HepG2 (cell line): Measurements from ENCODE around the gene OR2L13. TPM values are rescaled to one million over a fixed set of nuclear protein-coding genes. Genes with fewer than 3 reads are reported as not detected.

Experiments used
- E2F5 ChIP-seq: sonication (generic); formaldehyde crosslinking; conservative IDR thresholded peaks from 2 replicates; pipeline ENCODE4 v1.4.0; 2020; ENCODE audit warnings: missing genetic modification reagents
- ELF1 ChIP-seq: sonication (generic); formaldehyde crosslinking; IDR thresholded peaks from 2 replicates; pipeline ENCODE4 v1.4.0; 2020; ENCODE audit warnings: missing genetic modification reagents
- PHF5A ChIP-seq: IDR thresholded peaks from one replicate; pipeline ENCODE4 v1.6.1; 2018; ENCODE audit warnings: low read depth, missing genetic modification reagents; ENCODE audit not compliant: unreplicated experiment
- POLR2G ChIP-seq: fragments of 200-400 bp; formaldehyde crosslinking; IDR thresholded peaks from 2 replicates; pipeline ENCODE4 v1.6.1; 2018; ENCODE audit warnings: mild to moderate bottlenecking, low read depth, low read length, moderate library complexity
- RBAK ChIP-seq: sonication (generic); formaldehyde crosslinking; IDR thresholded peaks from 2 replicates; pipeline ENCODE4 v1.5.1; 2020; ENCODE audit warnings: mild to moderate bottlenecking, missing genetic modification reagents
- RELA ChIP-seq: sonication (generic); formaldehyde crosslinking; IDR thresholded peaks from 2 replicates; pipeline ENCODE4 v1.4.0; 2020; ENCODE audit warnings: missing genetic modification reagents
- ZFP36L2 ChIP-seq: sonication (generic); formaldehyde crosslinking; IDR thresholded peaks from 2 replicates; pipeline ENCODE4 v1.4.0; 2020; ENCODE audit warnings: missing genetic modification reagents
- ZNF17 ChIP-seq: sonication (generic); formaldehyde crosslinking; IDR thresholded peaks from 2 replicates; pipeline ENCODE4 v1.5.0; 2020; ENCODE audit warnings: mild to moderate bottlenecking, missing genetic modification reagents
- ZNF550 ChIP-seq: sonication (generic); formaldehyde crosslinking; IDR thresholded peaks from 2 replicates; pipeline ENCODE4 v1.4.0; 2020; ENCODE audit warnings: mild to moderate bottlenecking, missing genetic modification reagents, borderline replicate concordance
- ZNF567 ChIP-seq: sonication (generic); formaldehyde crosslinking; IDR thresholded peaks from 2 replicates; pipeline ENCODE4 v1.8.1; 2023; ENCODE audit warnings: mild to moderate bottlenecking, missing genetic modification reagents, borderline replicate concordance
- polyA plus RNA-seq, 8 experiments: library from polyadenylated mRNA; depleted of rRNA in 3 of 8; stranded (reverse) in 7 of 8; unstranded in 1 of 8; fragments of >200 nt; fragmentation: Illumina TruSeq in 4 of 8; extraction: Trizol in 4 of 8; gene quantifications; 2 replicates each; pipeline versions ENCODE4 v1.2.1 to v1.2.3, GENCODE V29; 2011 to 2016; ENCODE audit warnings: low read depth in 4 of 8, missing spikeins in 1 of 8, mixed read lengths in 1 of 8; ENCODE audit not compliant: insufficient read depth in 1 of 8
- total RNA-seq, 5 experiments: library from RNA; depleted of rRNA; stranded (reverse); fragments of >200 nt; fragmentation: Illumina TruSeq; extraction: Trizol; gene quantifications; 2 replicates each; pipeline ENCODE4 v1.2.3, GENCODE V29; 2016; ENCODE audit warnings: low read depth in 1 of 5
- TF ChIP-seq, protein P1 (sequence below): sonication (generic); formaldehyde crosslinking; IDR thresholded peaks from 2 replicates; pipeline ENCODE4 v1.8.1; 2023; ENCODE audit warnings: missing genetic modification reagents, inconsistent platforms, borderline replicate concordance
- TF ChIP-seq, protein P2 (sequence below): sonication (generic); formaldehyde crosslinking; IDR thresholded peaks from 2 replicates; pipeline ENCODE4 v1.4.0; 2020; ENCODE audit warnings: low read depth, missing genetic modification reagents

Gene OR2L13
- total and polyA plus RNA-seq, 2 of the 13 experiments (the other 11 are each of a cell fraction or from before 2014, with no cell fraction given) = not detected

- TF ChIP-seq, protein P1, sequence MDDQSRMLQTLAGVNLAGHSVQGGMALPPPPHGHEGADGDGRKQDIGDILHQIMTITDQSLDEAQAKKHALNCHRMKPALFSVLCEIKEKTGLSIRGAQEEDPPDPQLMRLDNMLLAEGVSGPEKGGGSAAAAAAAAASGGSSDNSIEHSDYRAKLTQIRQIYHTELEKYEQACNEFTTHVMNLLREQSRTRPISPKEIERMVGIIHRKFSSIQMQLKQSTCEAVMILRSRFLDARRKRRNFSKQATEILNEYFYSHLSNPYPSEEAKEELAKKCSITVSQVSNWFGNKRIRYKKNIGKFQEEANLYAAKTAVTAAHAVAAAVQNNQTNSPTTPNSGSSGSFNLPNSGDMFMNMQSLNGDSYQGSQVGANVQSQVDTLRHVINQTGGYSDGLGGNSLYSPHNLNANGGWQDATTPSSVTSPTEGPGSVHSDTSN = no peak
- no peak for TF ChIP-seq ELF1
- TF ChIP-seq POLR2G = no peak
- TF ChIP-seq RBAK (CRISPR knock-in tag) = no peak
- TF ChIP-seq ZNF567 (CRISPR knock-in tag) = no peak
- no peak for TF ChIP-seq PHF5A (CRISPR knock-in tag)
- no peak for TF ChIP-seq RELA (CRISPR knock-in tag)
- no peak for TF ChIP-seq ZNF550 (CRISPR knock-in tag)
- TF ChIP-seq E2F5 (CRISPR knock-in tag) = no peak
- no peak for TF ChIP-seq ZFP36L2
- no peak for TF ChIP-seq ZNF17 (CRISPR knock-in tag)
- TF ChIP-seq, protein P2, sequence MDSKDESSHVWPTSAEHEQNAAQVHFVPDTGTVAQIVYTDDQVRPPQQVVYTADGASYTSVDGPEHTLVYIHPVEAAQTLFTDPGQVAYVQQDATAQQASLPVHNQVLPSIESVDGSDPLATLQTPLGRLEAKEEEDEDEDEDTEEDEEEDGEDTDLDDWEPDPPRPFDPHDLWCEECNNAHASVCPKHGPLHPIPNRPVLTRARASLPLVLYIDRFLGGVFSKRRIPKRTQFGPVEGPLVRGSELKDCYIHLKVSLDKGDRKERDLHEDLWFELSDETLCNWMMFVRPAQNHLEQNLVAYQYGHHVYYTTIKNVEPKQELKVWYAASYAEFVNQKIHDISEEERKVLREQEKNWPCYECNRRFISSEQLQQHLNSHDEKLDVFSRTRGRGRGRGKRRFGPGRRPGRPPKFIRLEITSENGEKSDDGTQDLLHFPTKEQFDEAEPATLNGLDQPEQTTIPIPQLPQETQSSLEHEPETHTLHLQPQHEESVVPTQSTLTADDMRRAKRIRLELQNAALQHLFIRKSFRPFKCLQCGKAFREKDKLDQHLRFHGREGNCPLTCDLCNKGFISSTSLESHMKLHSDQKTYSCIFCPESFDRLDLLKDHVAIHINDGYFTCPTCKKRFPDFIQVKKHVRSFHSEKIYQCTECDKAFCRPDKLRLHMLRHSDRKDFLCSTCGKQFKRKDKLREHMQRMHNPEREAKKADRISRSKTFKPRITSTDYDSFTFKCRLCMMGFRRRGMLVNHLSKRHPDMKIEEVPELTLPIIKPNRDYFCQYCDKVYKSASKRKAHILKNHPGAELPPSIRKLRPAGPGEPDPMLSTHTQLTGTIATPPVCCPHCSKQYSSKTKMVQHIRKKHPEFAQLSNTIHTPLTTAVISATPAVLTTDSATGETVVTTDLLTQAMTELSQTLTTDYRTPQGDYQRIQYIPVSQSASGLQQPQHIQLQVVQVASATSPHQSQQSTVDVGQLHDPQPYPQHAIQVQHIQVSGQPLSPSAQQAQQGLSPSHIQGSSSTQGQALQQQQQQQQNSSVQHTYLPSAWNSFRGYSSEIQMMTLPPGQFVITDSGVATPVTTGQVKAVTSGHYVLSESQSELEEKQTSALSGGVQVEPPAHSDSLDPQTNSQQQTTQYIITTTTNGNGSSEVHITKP = no peak
Measured at GRCh38 chr1:248055261-248055660, 39.7 kb upstream of the OR2L13 start (continued).
